ENCODE results near the gene HPX.
"Not testable (repeated sequence)": the region's sequence is repeated elsewhere in the genome, so short reads cannot be mapped to it uniquely, and the experiment has no call there.

DNA sequence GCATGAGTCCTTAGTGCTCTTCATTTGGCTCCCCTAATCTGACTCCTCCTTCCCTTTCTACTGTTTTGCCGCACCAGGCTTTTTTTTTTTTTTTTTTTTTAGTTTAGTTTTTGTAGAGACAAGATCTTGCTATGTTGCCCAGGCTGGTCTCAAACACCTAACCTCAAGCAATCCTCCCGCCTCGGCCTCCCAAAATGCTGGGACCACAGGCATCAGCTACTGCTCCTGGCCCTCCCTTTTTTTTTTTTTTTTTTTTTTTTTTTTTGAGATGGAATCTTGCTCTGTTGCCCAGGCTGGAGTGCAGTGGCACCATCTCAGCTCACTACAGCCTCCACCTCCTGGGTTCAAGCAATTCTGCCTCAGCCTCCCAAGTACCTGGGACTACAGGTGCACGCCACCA lies 48.5 kb downstream of the HPX start:
- TF ChIP-seq CTCF (IDR thresholded peaks at IDR 0.05; ENCODE audit: insufficient read depth, low read length); SPI1 (IDR thresholded peaks at IDR 0.05; ENCODE audit: borderline replicate concordance, low read depth): not testable (repeated sequence)
- TF ChIP-seq, protein P1, sequence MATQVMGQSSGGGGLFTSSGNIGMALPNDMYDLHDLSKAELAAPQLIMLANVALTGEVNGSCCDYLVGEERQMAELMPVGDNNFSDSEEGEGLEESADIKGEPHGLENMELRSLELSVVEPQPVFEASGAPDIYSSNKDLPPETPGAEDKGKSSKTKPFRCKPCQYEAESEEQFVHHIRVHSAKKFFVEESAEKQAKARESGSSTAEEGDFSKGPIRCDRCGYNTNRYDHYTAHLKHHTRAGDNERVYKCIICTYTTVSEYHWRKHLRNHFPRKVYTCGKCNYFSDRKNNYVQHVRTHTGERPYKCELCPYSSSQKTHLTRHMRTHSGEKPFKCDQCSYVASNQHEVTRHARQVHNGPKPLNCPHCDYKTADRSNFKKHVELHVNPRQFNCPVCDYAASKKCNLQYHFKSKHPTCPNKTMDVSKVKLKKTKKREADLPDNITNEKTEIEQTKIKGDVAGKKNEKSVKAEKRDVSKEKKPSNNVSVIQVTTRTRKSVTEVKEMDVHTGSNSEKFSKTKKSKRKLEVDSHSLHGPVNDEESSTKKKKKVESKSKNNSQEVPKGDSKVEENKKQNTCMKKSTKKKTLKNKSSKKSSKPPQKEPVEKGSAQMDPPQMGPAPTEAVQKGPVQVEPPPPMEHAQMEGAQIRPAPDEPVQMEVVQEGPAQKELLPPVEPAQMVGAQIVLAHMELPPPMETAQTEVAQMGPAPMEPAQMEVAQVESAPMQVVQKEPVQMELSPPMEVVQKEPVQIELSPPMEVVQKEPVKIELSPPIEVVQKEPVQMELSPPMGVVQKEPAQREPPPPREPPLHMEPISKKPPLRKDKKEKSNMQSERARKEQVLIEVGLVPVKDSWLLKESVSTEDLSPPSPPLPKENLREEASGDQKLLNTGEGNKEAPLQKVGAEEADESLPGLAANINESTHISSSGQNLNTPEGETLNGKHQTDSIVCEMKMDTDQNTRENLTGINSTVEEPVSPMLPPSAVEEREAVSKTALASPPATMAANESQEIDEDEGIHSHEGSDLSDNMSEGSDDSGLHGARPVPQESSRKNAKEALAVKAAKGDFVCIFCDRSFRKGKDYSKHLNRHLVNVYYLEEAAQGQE (IDR thresholded peaks at IDR 0.05; ENCODE audit: insufficient replicate concordance, low read depth): not testable (repeated sequence)
